ENCODE results near the gene MIPEP. TPM values are rescaled to one million over a fixed set of nuclear protein-coding genes. Genes with fewer than 3 reads are reported as not detected.
A peak's percentile ranks its signal among the peaks of the same experiment; 100 is the strongest.

MIPEP gene
- total RNA-seq, 1 donor from 2014 or later, result 49.7 TPM

DNA sequence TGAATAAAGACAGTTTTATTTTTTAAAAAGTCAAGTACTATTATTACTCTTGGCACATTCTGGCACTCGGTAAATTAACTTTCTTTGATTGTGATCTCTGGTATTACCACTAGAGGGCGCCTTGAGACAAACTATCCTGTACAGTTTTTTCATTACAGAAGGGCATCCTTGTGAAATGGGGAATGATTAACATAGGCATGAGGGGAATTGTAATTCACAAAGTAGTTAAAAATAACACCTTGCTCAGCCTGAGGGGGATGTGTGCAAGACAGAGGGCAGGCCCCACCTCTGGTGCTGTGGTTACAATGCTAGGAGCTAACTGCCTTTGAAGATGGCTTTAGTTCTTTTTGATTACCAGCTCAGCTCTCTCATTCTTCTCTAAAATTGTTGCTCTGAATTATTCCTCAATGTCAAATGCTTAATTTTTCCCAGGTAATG lies 32.3 kb upstream of the MIPEP start:
- no peak for DNase-seq
- intact Hi-C loops (cut with micrococcal nuclease), result no loop called here
- TF ChIP-seq CTCF (IDR thresholded peaks at IDR 0.05; ENCODE audit: borderline replicate concordance), result peak; percentile 75

DNA sequence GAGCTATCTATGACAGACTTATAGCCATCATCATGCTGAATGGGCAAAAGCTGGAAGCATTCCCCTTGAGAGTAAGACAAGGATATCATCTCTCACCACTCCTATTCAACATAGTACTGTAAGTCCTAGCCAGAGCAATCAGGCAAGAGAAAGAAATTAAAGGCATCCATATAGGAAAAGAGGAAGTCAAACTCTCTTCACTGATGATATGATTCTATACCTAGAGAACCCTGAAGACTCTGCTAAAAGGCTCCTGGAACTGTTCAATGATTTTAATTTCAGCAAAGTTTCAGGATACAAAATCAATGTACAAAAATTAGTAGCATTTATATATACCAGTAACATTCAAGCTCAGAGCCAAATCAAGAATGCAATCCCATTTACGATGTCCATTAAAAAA lies 29.8 kb upstream of the MIPEP start:
- no peak overlapping the region for H3K4me3 ChIP-seq
- H3K4me1 ChIP-seq, result no peaks in the 10 kb centered on the region
- H3K27me3 ChIP-seq (ENCODE audit: low read depth), result peaks cover 44% of the 10 kb centered on the region
- no peak overlapping the region for H3K27ac ChIP-seq (replicated peaks)
- intact Hi-C loops (cut with micrococcal nuclease), result loop anchor here (10.0 kb wide), 1 partner anchor 126 kb away; no protein-coding TSS in a partner anchor
- peaks cover 5% of the 10 kb centered on the region for H3K9me3 ChIP-seq (replicated peaks)
- DNase-seq, result no peak
- TF ChIP-seq CTCF (IDR thresholded peaks at IDR 0.05; ENCODE audit: borderline replicate concordance), result no peak
- no peaks in the 10 kb centered on the region for H3K36me3 ChIP-seq

More for the DNA sequence above, 32.3 kb upstream of the MIPEP start:
- H3K27ac ChIP-seq (replicated peaks), result no peak overlapping the region
- no peaks in the 10 kb centered on the region for H3K4me1 ChIP-seq
- no peaks in the 10 kb centered on the region for H3K9me3 ChIP-seq (replicated peaks)
- no peak overlapping the region for H3K4me3 ChIP-seq
- H3K27me3 ChIP-seq (ENCODE audit: low read depth), result peaks cover 20% of the 10 kb centered on the region
- H3K36me3 ChIP-seq, result no peaks in the 10 kb centered on the region

DNA sequence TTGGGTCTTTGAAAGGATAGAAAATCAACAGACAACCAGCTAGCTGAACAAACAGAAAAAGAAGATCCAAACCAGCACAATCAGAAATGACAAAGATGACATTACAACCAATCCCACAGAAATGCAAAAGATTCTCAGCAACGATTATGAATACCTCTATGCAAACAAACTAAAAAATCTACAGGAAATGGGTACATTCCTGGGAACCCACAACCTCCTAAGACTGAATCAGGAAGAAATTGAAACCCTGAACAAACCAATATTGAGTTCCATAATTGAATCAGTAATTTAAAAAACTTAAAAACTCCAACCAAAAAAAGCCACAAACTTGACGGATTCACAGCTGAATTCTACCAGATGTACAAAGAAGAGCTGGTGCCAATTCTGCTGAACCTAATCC lies 29.0 kb upstream of the MIPEP start:
- peaks cover 44% of the 10 kb centered on the region for H3K27me3 ChIP-seq (ENCODE audit: low read depth)
- no peak overlapping the region for H3K4me3 ChIP-seq
- H3K36me3 ChIP-seq, result no peaks in the 10 kb centered on the region
- no peak for TF ChIP-seq CTCF (IDR thresholded peaks at IDR 0.05; ENCODE audit: borderline replicate concordance)
- no peak for DNase-seq
- intact Hi-C loops (cut with micrococcal nuclease), result loop anchor here (10.0 kb wide), 1 partner anchor 127 kb away; no protein-coding TSS in a partner anchor
- peaks cover 5% of the 10 kb centered on the region for H3K9me3 ChIP-seq (replicated peaks)
- H3K4me1 ChIP-seq, result no peaks in the 10 kb centered on the region
- no peak overlapping the region for H3K27ac ChIP-seq (replicated peaks)

DNA sequence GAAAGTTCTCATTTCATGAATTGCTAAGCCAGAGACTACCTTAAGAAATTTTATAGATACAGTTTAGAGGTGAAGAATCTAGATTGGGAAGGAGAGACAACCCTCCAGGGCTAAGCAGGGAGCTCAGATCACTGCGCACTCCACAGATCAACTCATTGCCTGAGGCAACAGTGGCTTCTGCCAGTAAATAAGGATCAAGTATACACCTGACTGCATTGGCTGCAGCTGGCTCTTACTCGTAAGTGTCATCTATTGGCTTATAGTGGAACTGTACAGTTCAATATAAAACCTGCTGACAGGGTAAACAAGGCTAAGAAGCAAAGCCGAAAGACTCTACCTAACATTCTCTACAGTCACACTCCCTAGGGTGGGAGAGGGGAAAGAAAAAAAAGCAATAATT lies 26.1 kb upstream of the MIPEP start:
- TF ChIP-seq CTCF (IDR thresholded peaks at IDR 0.05; ENCODE audit: borderline replicate concordance), result no peak
- H3K27me3 ChIP-seq (ENCODE audit: low read depth), result peaks cover 44% of the 10 kb centered on the region
- DNase-seq, result no peak
- no peaks in the 10 kb centered on the region for H3K4me1 ChIP-seq
- H3K36me3 ChIP-seq, result no peaks in the 10 kb centered on the region
- intact Hi-C loops (cut with micrococcal nuclease), result loop anchor here (10.0 kb wide), 1 partner anchor 129 kb away; no protein-coding TSS in a partner anchor
- no peak overlapping the region for H3K27ac ChIP-seq (replicated peaks)
- no peak overlapping the region for H3K4me3 ChIP-seq
- peaks cover 5% of the 10 kb centered on the region for H3K9me3 ChIP-seq (replicated peaks)

DNA sequence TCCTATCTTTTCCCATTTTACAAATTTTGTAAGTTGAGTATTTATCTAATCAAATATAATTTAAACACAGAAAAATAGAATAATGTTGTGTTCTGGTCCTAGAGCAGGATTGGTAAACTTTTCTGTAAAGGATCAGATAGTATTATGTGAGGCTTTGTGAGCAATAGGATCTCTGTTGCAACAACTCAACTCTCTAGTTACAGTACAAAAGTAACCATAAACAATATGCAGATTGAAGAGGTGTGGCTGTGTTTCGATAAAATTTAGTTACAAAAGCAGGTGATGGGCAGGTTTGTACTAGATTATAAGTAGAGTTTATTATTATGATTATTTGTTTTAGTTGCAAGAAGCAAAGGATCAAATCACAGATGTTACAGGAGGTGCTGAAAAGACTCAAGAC lies 23.3 kb upstream of the MIPEP start:
- Histone ChIP-seq H3K27ac (replicated peaks) (no peak overlapping the region), H3K27me3 (ENCODE audit: low read depth) (peaks cover 34% of the 10 kb centered on the region), H3K36me3 (no peaks in the 10 kb centered on the region), H3K4me1 (no peaks in the 10 kb centered on the region), H3K4me3 (no peak overlapping the region), H3K9me3 (replicated peaks) (peaks cover 5% of the 10 kb centered on the region)
- no peak for DNase-seq
- intact Hi-C loops (cut with micrococcal nuclease), result loop anchor here (10.0 kb wide), 1 partner anchor 132 kb away; no protein-coding TSS in a partner anchor
- no peak for TF ChIP-seq CTCF (IDR thresholded peaks at IDR 0.05; ENCODE audit: borderline replicate concordance)

Measured in left ventricle myocardium inferior (tissue), 1 donor.